OCI-LY7 (cell line): Measurements from ENCODE around the gene SHMT1. TPM values are rescaled to one million over a fixed set of nuclear protein-coding genes. Genes with fewer than 3 reads are reported as not detected.
"Not testable (repeated sequence)": the region's sequence is repeated elsewhere in the genome, so short reads cannot be mapped to it uniquely, and the experiment has no call there.

Experiments used
- BruUV-seq: library from RNA; stranded (reverse); fragments of 400-500 nt; replicated peaks from 2 replicates; lab custom pipeline; 2021; lab: Mats Ljungman, UMichigan
- CTCF ChIA-PET: fragments of 300-600 bp; sonication (Branson Sonifier 250); formaldehyde crosslinking; loops from one replicate; lab custom pipeline; 2022; ENCODE audit warnings: antibody characterized with exemption; ENCODE audit not compliant: unreplicated experiment; lab: Charles Lee
- POLR2A ChIA-PET: fragments of 300-600 bp; sonication (Branson Sonifier 250); formaldehyde crosslinking; loops from one replicate; lab custom pipeline; 2022; ENCODE audit warnings: antibody characterized with exemption; lab: Charles Lee
- DNase-seq: peaks from one replicate; pipeline ENCODE4 v3.0.0-alpha.2; 2015; ENCODE audit warnings: low spot score
- H2AFZ ChIP-seq: fragments of 200-600 bp; sonication (generic), shearing (Covaris generic); 2 replicates; pipeline ENCODE4 v1.6.1; 2014; ENCODE audit warnings: mild to moderate bottlenecking, antibody characterized with exemption, low read length, moderate library complexity
- H3K27ac ChIP-seq: fragments of 200-600 bp; sonication (generic); 2 replicates; pipeline ENCODE4 v1.5.1; 2014; ENCODE audit warnings: mixed run types, low read depth, mild to moderate bottlenecking, moderate library complexity, low read length, inconsistent platforms; ENCODE audit not compliant: poor library complexity, severe bottlenecking
- H3K36me3 ChIP-seq: fragments of 200-600 bp; sonication (generic); 2 replicates; pipeline ENCODE4 v1.6.1; 2014; ENCODE audit warnings: mild to moderate bottlenecking, antibody characterized with exemption, low read length, moderate library complexity, mixed read lengths; ENCODE audit not compliant: insufficient read depth
- H3K4me1 ChIP-seq: fragments of 200-600 bp; sonication (generic); 2 replicates; pipeline ENCODE4 v1.5.1; 2014; ENCODE audit warnings: mild to moderate bottlenecking, low read length; ENCODE audit not compliant: insufficient read depth, poor library complexity, severe bottlenecking
- H3K4me2 ChIP-seq: fragments of 200-600 bp; sonication (generic); 2 replicates; pipeline ENCODE4 v1.6.1; 2014; ENCODE audit warnings: mild to moderate bottlenecking, low read length
- H3K4me3 ChIP-seq: fragments of 200-600 bp; sonication (generic); 2 replicates; pipeline ENCODE4 v1.5.1; 2014; ENCODE audit warnings: mild to moderate bottlenecking, low read depth, low read length; ENCODE audit not compliant: poor library complexity, severe bottlenecking
- H3K79me2 ChIP-seq: fragments of 200-600 bp; sonication (generic); 2 replicates; pipeline ENCODE4 v1.6.1; 2016; ENCODE audit warnings: low read depth, mild to moderate bottlenecking, low read length, moderate library complexity, mixed read lengths; ENCODE audit not compliant: insufficient read depth
- H3K9me2 ChIP-seq: fragments of 200-600 bp; sonication (generic); 2 replicates; pipeline ENCODE4 v1.6.1; 2016; ENCODE audit warnings: mild to moderate bottlenecking, low read length, mixed read lengths; ENCODE audit not compliant: insufficient read depth
- H3K9me3 ChIP-seq: fragments of 200-600 bp; sonication (generic); 2 replicates; pipeline ENCODE4 v1.6.1; 2014; ENCODE audit warnings: mild to moderate bottlenecking, mixed run types, low read length, mixed read lengths
- H4K20me1 ChIP-seq: fragments of 200-600 bp; sonication (generic); 2 replicates; pipeline ENCODE4 v1.6.1; 2014; ENCODE audit warnings: mild to moderate bottlenecking, antibody characterized with exemption, low read length, moderate library complexity, mixed read lengths; ENCODE audit not compliant: insufficient read depth
- CTCF ChIP-seq: fragments of 200-600 bp; sonication (generic); conservative IDR thresholded peaks from 2 replicates; pipeline ENCODE4 v1.5.1; 2014; ENCODE audit warnings: mild to moderate bottlenecking, antibody characterized with exemption, low read length, moderate library complexity, mixed read lengths
- EZH2phosphoT487 ChIP-seq: fragments of 200-600 bp; sonication (generic); IDR thresholded peaks from 2 replicates; pipeline ENCODE4 v1.6.1; 2018; ENCODE audit warnings: low read depth, borderline replicate concordance, mild to moderate bottlenecking, mixed run types, antibody characterized with exemption, low read length, moderate library complexity, mixed read lengths
- intact Hi-C: fragments of 100-400 bp; cut with micrococcal nuclease; formaldehyde crosslinking; loops from one replicate; pipeline ENCODE4 v1.10.0; 2022; ENCODE audit not compliant: unreplicated experiment
- total RNA-seq, 2 experiments: library from RNA; depleted of rRNA in 1 of 2; stranded (reverse); fragments of >200 nt in 1 of 2; shearing (Covaris generic) in 1 of 2; gene quantifications; 2 replicates each; pipeline ENCODE4 v1.2.3, GENCODE V29; 2014 to 2022

The SHMT1 gene
- total RNA-seq, 2 experiments from 2014 or later, result 66.5 to 101 TPM

DNA sequence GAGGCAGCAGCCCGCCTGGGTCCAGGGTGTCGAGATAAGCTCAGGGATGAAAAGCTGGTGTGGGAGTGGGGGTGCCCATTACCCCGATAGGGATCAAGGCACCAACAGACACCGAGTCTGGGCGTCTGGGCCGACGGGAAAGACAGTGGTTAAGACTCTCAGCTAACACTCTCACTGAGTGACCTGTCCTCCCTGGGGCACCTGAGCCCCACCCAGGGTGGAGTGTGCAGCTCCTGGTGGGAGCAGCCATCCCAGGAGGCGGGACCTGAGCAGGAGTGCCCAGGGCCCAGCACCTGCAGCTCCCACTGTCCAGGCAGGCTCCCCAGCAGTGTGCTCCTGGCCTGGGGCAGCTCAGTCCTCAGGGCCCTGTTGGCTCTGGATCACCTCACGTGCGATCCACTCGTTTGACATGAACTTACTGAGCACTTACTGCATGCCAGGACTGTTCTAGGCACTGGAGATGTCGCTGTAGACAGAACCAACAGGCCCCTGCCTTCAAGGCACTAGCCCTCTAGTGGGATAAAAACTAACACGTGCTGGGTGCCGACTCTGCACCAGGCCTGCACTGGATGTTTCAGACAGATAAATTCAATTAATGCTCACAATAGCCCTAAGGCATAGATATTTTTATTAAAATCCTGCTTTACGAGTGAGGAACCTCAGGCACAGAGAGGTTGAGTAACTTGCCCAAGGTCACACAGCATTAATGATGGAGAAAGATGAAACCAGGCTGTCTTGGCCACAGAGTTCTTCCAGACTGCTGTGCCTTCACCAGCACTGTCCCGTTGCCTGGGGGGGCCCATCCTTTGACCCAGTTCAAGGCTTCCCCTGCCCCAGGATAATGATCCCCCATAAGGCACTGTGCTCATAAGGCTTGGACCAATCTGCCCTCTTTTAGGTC, 16.1 kb upstream of the SHMT1 start:
- Histone ChIP-seq H3K4me1 (no peaks in the 10 kb centered on the region), H4K20me1 (no peaks in the 10 kb centered on the region), H3K36me3 (no peaks in the 10 kb centered on the region), H3K4me3 (no peak overlapping the region), H3K9me3 (no peaks in the 10 kb centered on the region), H3K4me2 (no peak overlapping the region), H3K79me2 (no peaks in the 10 kb centered on the region), H2AFZ (no peak overlapping the region), H3K27ac (no peak overlapping the region), H3K9me2 (no peaks in the 10 kb centered on the region)
- intact Hi-C loops, result no loop called here
- TF ChIP-seq CTCF, result no peak
- TF ChIP-seq EZH2phosphoT487, result no peak
- no TSS peak for BruUV-seq
- ChIA-PET POLR2A (no interaction called here), CTCF (interaction anchor here (0.6 kb wide), 1 partner anchor 212 kb away, joined by 8 read pairs; no protein-coding TSS in a partner anchor)
- DNase-seq, result no peak

- H3K4me3 ChIP-seq, POLR2A ChIA-PET, H3K9me3 ChIP-seq, H4K20me1 ChIP-seq, intact Hi-C loops, H3K27ac ChIP-seq, H3K36me3 ChIP-seq, CTCF ChIA-PET, H2AFZ ChIP-seq, H3K9me2 ChIP-seq, H3K4me1 ChIP-seq, BruUV-seq, H3K79me2 ChIP-seq, DNase-seq, H3K4me2 ChIP-seq: not testable (repeated sequence)
Observed at GRCh38 chr17:18378614-18379013, 15.3 kb upstream of the SHMT1 start.

DNA sequence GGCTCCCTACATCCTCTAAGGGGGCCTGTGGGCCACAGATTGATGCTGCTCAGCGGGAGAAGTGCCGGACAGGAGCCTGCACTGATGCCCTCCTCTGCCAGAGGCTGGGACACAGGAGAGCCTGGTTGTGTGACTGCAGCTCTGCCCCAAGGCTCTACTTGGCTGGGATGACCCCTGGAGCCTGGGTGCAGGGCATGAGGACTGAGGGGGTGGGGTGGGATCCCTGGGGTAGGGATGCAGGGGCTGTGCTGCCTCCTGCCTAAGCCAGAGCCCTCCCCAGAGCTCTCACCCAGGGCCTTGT, 14.8 kb upstream of the SHMT1 start:
- Histone ChIP-seq H3K4me3 (no peak overlapping the region), H3K27ac (no peak overlapping the region), H3K79me2 (no peaks in the 10 kb centered on the region), H4K20me1 (no peaks in the 10 kb centered on the region), H3K9me2 (no peaks in the 10 kb centered on the region), H3K36me3 (no peaks in the 10 kb centered on the region), H3K4me2 (no peak overlapping the region), H3K4me1 (no peaks in the 10 kb centered on the region), H3K9me3 (no peaks in the 10 kb centered on the region), H2AFZ (no peak overlapping the region)
- CTCF ChIA-PET, result no interaction called here
- intact Hi-C loops, result no loop called here
- DNase-seq, result no peak
- BruUV-seq, result no TSS peak
- TF ChIP-seq CTCF (no peak), EZH2phosphoT487 (no peak)
- POLR2A ChIA-PET, result interaction anchor here (0.6 to 0.7 kb wide), 2 partner anchors 11 to 24 kb away, joined by 4 read pairs; no protein-coding TSS in a partner anchor
